Astrocyte (in vitro differentiated cells and primary cell): ENCODE measurements around the gene STRIP1. TPM values are rescaled to one million over a fixed set of nuclear protein-coding genes. Genes with fewer than 3 reads are reported as not detected.

ENCODE experiments used
- DNase-seq: peaks from one replicate; pipeline ENCODE4 v3.0.0-alpha.2; 2010; ENCODE audit warnings: low read depth
- FAIRE-seq: peaks from 2 replicates; lab custom pipeline; 2011; peaks lifted over from hg19 to GRCh38; lab: Jason Lieb, UNC
- H2AFZ ChIP-seq: 2 replicates; pipeline ENCODE4 v1.6.0; 2012; ENCODE audit warnings: low read depth, low read length, inconsistent platforms
- H3K27ac ChIP-seq: 2 replicates; pipeline ENCODE4 v1.5.1; 2011; ENCODE audit warnings: low read depth, low read length, inconsistent platforms
- H3K27me3 ChIP-seq: 2 replicates; pipeline ENCODE4 v1.6.0; 2011; ENCODE audit warnings: low read length, inconsistent platforms; ENCODE audit not compliant: insufficient read depth
- H3K36me3 ChIP-seq: 2 replicates; pipeline ENCODE4 v1.5.1; 2011; ENCODE audit warnings: low read length, inconsistent platforms; ENCODE audit not compliant: insufficient read depth
- H3K4me1 ChIP-seq: 2 replicates; pipeline ENCODE4 v1.5.1; 2011; ENCODE audit warnings: low read length, inconsistent platforms; ENCODE audit not compliant: insufficient read depth
- H3K4me2 ChIP-seq: 2 replicates; pipeline ENCODE4 v1.6.0; 2012; ENCODE audit warnings: low read length, inconsistent platforms
- H3K4me3 ChIP-seq: 2 replicates; pipeline ENCODE4 v1.5.1; 2011; ENCODE audit warnings: low read depth, mild to moderate bottlenecking, low read length, inconsistent platforms; ENCODE audit not compliant: insufficient read depth
- H3K79me2 ChIP-seq: 2 replicates; pipeline ENCODE4 v1.6.0; 2012; ENCODE audit warnings: mild to moderate bottlenecking, low read length, inconsistent platforms; ENCODE audit not compliant: insufficient read depth
- H3K9ac ChIP-seq: 2 replicates; pipeline ENCODE4 v1.6.0; 2012; ENCODE audit warnings: mild to moderate bottlenecking, low read length, inconsistent platforms
- H3K9me3 ChIP-seq: 2 replicates; pipeline ENCODE4 v1.5.1; 2012; ENCODE audit warnings: low read depth, mild to moderate bottlenecking, low read length, inconsistent platforms; ENCODE audit not compliant: insufficient read depth
- H4K20me1 ChIP-seq: 2 replicates; pipeline ENCODE4 v1.6.0; 2012; ENCODE audit warnings: low read length, inconsistent platforms; ENCODE audit not compliant: insufficient read depth
- H3K27ac Mint-ChIP-seq: one replicate; pipeline ENCODE4 v1.8.0; 2021; ENCODE audit warnings: mild to moderate bottlenecking, mixed read lengths; ENCODE audit not compliant: unreplicated experiment
- H3K27me3 Mint-ChIP-seq: one replicate; pipeline ENCODE4 v1.8.0; 2021; ENCODE audit warnings: low read depth, mixed read lengths; ENCODE audit not compliant: unreplicated experiment
- H3K36me3 Mint-ChIP-seq: one replicate; pipeline ENCODE4 v1.8.0; 2021; ENCODE audit warnings: low read depth, mixed read lengths; ENCODE audit not compliant: unreplicated experiment
- H3K4me1 Mint-ChIP-seq: one replicate; pipeline ENCODE4 v1.8.0; 2021; ENCODE audit warnings: low read depth, mixed read lengths; ENCODE audit not compliant: unreplicated experiment
- H3K4me3 Mint-ChIP-seq: one replicate; pipeline ENCODE4 v1.8.0; 2021; ENCODE audit warnings: mild to moderate bottlenecking, moderate library complexity, mixed read lengths; ENCODE audit not compliant: unreplicated experiment
- H3K9me3 Mint-ChIP-seq: one replicate; pipeline ENCODE4 v1.8.0; 2021; ENCODE audit warnings: mild to moderate bottlenecking, mixed read lengths; ENCODE audit not compliant: unreplicated experiment
- EZH2 ChIP-seq: IDR thresholded peaks from 2 replicates; pipeline ENCODE4 v1.6.1; 2012; ENCODE audit warnings: mild to moderate bottlenecking, low read length, inconsistent platforms; ENCODE audit not compliant: insufficient read depth
- total RNA-seq: library from RNA; stranded (reverse); gene quantifications from 2 replicates; pipeline ENCODE4 v1.2.1, GENCODE V29; 2021
- TF ChIP-seq, protein P1 (sequence below): IDR thresholded peaks from 2 replicates; pipeline ENCODE4 v1.5.1; 2011; ENCODE audit warnings: low read depth, mild to moderate bottlenecking, inconsistent platforms, low read length, moderate library complexity; ENCODE audit not compliant: insufficient read depth

The STRIP1 gene
- total RNA-seq, 1 donor from 2014 or later = 40.8 TPM

DNA sequence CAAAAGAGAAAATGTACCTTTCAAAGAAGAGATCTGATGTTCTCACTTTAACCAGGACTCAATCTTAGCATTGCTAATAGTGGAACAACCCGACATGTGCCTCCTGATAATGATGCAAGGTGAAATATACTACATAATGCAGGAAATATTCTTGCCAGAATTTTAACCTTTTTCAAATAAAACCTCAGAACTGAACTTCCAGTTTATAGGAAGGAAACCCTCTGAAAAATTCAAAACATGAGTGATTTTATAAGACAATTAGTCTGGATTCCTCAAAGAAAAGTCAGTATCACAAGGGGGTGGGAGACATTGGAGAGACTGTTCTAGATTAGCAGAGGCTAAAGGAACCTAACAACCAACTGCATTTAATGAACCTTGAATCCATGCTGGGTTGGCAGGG, 31.7 kb upstream of the STRIP1 start:
- Histone ChIP-seq H4K20me1 (peaks cover 54% of the 10 kb centered on the region), H3K9ac (no peak overlapping the region), H3K79me2 (peaks cover 79% of the 10 kb centered on the region), H3K36me3 (no peaks in the 10 kb centered on the region), H3K4me2 (no peak overlapping the region), H2AFZ (no peak overlapping the region), H3K4me3 (no peak overlapping the region), H3K4me1 (peaks cover 31% of the 10 kb centered on the region), H3K9me3 (no peaks in the 10 kb centered on the region), H3K27ac (peak overlapping the region; percentile 16), H3K27me3 (no peaks in the 10 kb centered on the region)
- Mint-ChIP-seq H3K27me3 (no peaks in the 10 kb centered on the region), H3K4me1 (peaks cover 56% of the 10 kb centered on the region), H3K27ac (peak overlapping the region; percentile 93), H3K9me3 (no peaks in the 10 kb centered on the region), H3K36me3 (no peaks in the 10 kb centered on the region), H3K4me3 (no peak overlapping the region)
- FAIRE-seq (no peak), DNase-seq (no peak)
- no peak for TF ChIP-seq EZH2
- TF ChIP-seq, protein P1, sequence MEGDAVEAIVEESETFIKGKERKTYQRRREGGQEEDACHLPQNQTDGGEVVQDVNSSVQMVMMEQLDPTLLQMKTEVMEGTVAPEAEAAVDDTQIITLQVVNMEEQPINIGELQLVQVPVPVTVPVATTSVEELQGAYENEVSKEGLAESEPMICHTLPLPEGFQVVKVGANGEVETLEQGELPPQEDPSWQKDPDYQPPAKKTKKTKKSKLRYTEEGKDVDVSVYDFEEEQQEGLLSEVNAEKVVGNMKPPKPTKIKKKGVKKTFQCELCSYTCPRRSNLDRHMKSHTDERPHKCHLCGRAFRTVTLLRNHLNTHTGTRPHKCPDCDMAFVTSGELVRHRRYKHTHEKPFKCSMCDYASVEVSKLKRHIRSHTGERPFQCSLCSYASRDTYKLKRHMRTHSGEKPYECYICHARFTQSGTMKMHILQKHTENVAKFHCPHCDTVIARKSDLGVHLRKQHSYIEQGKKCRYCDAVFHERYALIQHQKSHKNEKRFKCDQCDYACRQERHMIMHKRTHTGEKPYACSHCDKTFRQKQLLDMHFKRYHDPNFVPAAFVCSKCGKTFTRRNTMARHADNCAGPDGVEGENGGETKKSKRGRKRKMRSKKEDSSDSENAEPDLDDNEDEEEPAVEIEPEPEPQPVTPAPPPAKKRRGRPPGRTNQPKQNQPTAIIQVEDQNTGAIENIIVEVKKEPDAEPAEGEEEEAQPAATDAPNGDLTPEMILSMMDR = no peak

DNA sequence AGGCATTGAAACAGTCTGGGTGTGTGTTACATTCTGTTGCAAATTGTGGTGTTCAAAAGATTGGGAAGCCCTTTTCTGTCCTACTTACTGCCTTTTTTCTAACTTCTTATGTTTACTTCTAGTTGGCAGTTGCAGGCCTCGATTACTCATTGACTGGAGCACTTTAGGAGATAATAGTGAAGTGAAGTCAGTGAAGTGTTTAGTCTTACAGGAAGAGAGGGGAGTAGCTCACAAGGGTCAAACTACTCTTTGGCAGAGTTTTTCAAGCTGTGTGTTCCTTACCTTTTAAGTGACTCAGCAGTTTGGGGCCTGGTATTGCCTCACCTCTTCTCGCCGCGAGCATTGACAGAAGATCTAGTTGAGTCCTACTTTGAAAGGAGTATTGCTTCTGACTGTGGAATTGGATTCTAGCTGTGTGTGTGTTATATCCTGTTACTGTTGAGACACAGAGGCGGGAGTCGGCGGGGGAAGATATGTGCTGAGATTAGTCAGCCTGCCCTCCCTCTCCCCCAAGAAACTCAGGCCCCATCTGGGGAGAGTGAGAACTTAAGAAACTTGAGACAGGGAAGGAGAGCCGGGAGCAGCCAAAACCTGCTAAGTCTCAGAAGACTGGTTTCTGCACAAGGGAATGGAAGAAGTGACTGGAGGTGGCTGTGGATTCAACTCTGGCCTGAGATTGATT, 30.5 kb upstream of the STRIP1 start:
- H3K4me2 ChIP-seq = peak overlapping the region; percentile 83
- H3K9me3 ChIP-seq = no peaks in the 10 kb centered on the region
- TF ChIP-seq, protein P1 = no peak
- no peak for TF ChIP-seq EZH2
- peaks cover 3% of the 10 kb centered on the region for H3K36me3 ChIP-seq
- peaks cover 31% of the 10 kb centered on the region for H3K4me1 ChIP-seq
- Mint-ChIP-seq H3K9me3 (no peaks in the 10 kb centered on the region), H3K36me3 (no peaks in the 10 kb centered on the region), H3K4me3 (peak overlapping the region; percentile 82), H3K27me3 (no peaks in the 10 kb centered on the region), H3K27ac (peak overlapping the region; percentile 93), H3K4me1 (peaks cover 56% of the 10 kb centered on the region)
- H3K27ac ChIP-seq = peak overlapping the region; percentile 79
- peaks cover 51% of the 10 kb centered on the region for H4K20me1 ChIP-seq
- H3K27me3 ChIP-seq = no peaks in the 10 kb centered on the region
- FAIRE-seq (peak; percentile 77), DNase-seq (peak; percentile 99)
- peak overlapping the region; percentile 49 for H3K4me3 ChIP-seq
- H3K9ac ChIP-seq = peak overlapping the region; percentile 76
- no peak overlapping the region for H2AFZ ChIP-seq
- peaks cover 79% of the 10 kb centered on the region for H3K79me2 ChIP-seq

DNA sequence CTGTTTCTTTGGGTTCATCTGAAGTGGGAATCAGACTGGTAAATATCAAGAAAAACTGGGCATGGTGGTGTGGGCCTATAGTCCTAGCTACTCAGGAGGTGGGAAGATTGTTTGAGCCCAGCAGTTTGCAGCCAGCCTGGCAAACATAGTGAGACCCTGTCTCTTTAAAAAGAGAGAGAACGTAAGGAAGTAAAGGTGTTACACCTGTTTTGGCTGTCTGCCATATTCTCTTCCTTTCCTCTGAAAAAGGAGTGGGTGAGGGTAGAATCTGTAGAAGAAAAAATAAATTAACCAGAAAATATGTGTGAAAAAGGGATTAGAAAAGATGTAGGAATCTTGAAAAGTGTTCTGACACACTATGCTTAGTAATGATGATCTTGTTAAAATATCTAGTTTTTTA, 29.8 kb upstream of the STRIP1 start:
- Histone ChIP-seq H3K4me1 (peaks cover 31% of the 10 kb centered on the region), H2AFZ (no peak overlapping the region), H3K9ac (peak overlapping the region; percentile 76), H3K79me2 (peaks cover 78% of the 10 kb centered on the region), H4K20me1 (peaks cover 51% of the 10 kb centered on the region), H3K27me3 (no peaks in the 10 kb centered on the region), H3K27ac (peak overlapping the region; percentile 79), H3K4me2 (peak overlapping the region; percentile 83), H3K36me3 (peaks cover 10% of the 10 kb centered on the region), H3K9me3 (no peaks in the 10 kb centered on the region), H3K4me3 (peak overlapping the region; percentile 49)
- no peaks in the 10 kb centered on the region for H3K27me3 Mint-ChIP-seq
- H3K36me3 Mint-ChIP-seq = no peaks in the 10 kb centered on the region
- H3K9me3 Mint-ChIP-seq = no peaks in the 10 kb centered on the region
- peak overlapping the region; percentile 93 for H3K27ac Mint-ChIP-seq
- DNase-seq = no peak
- H3K4me1 Mint-ChIP-seq = peaks cover 59% of the 10 kb centered on the region
- peak overlapping the region; percentile 82 for H3K4me3 Mint-ChIP-seq
- no peak for TF ChIP-seq EZH2
- TF ChIP-seq, protein P1 = no peak
- no peak for FAIRE-seq
